Activated gamma-delta T cell (primary cell): ENCODE results near the gene MAB21L4.

ENCODE experiments used
- DNase-seq: peaks from one replicate; lab custom pipeline; 2025; lab: John Stamatoyannopoulos, UW

MAB21L4 gene

GRCh38 chr2:240894006-240894405, 1.9 kb downstream of the MAB21L4 start:
- no peak for DNase-seq

DNA sequence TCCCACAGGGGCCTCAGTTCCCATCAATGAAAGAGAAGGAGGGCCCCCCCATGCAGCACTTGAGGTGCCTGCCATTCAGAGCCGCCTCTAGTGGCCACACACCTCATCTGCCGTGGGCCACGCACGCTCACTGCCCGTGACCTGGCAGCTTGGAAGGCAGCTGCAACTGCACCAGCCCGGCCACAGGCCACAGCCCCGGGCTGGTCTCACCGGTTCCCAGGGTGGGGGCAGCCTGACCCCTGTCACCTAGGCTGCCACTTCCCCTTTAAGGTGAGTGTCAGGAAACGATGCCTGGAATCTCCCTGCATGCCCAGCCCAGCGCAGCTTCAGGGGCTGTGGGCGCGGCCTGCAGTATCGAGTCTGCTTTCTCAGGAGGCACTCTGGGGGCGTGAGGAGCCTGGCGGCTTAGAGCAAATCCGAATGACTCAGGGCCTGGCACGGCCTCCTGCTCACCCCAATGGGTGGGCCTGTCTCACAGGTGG, 2.6 kb downstream of the MAB21L4 start:
- no peak for DNase-seq

- no peak for DNase-seq
These were observed 3.0 kb downstream of the MAB21L4 start for GRCh38 chr2:240892925-240893324.

DNA sequence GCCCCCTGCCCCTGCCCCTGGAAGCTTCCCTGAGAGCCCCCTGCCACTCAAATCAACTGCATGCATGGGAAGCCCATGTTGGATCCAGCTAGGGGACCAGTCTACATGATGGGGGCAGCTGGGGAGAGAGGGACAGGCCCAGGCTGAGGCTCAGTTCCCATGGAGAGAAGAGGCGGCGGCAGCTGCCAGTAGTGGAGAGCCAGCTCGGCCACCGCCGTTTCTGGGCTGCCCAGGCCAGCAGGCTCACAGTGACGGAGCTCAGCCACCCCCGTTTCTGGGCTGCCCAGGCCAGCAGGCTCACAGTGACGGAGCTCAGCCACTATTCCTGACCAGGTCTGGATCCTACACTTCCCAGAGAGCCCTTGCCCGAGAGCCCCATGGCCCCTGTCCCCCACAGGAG, 3.6 kb downstream of the MAB21L4 start:
- DNase-seq, result no peak

DNA sequence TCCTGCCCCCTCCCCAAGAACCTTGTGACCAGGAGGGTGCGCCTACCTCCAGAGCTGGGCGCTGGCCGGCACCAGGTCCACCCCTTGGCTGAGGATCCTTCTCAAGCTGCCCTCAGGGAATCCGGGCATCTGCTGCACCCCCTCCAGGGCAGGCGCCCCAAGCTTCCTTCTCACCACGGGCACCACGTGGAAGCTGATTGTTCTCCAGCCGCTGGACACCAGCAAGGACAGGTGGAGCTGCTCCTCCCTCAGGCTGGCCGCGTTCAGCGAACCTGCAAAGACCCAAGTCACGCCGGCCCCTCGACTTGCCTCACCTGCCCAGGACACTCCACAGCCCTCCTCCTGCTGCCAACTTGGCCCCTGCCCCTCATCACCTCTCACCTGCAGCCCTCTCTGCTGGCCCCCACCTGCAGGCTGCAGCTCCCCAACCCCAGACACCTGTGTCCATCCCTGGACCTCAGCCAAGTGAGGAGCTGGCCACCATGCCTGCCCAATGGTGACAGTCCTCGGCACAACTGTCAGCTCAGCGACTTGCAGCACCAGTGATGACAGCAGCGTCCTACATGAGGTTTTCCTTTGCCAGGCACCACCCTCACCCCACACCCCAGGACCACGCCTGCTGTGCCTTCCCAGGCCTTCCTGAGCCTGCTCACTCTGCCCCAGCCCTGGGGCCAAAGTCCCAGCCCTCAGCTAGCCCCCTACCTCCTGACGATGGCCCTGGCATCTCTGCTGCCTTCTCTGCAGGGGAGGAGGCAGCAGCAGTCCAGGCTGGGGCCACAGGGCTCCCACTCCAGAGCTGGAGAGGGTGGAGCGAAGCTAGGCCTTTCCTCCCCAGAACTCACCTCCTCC, 4.2 kb downstream of the MAB21L4 start:
- no peak for DNase-seq

GRCh38 chr2:240890691-240891090, 5.3 kb downstream of the MAB21L4 start:
- DNase-seq, result no peak

DNA sequence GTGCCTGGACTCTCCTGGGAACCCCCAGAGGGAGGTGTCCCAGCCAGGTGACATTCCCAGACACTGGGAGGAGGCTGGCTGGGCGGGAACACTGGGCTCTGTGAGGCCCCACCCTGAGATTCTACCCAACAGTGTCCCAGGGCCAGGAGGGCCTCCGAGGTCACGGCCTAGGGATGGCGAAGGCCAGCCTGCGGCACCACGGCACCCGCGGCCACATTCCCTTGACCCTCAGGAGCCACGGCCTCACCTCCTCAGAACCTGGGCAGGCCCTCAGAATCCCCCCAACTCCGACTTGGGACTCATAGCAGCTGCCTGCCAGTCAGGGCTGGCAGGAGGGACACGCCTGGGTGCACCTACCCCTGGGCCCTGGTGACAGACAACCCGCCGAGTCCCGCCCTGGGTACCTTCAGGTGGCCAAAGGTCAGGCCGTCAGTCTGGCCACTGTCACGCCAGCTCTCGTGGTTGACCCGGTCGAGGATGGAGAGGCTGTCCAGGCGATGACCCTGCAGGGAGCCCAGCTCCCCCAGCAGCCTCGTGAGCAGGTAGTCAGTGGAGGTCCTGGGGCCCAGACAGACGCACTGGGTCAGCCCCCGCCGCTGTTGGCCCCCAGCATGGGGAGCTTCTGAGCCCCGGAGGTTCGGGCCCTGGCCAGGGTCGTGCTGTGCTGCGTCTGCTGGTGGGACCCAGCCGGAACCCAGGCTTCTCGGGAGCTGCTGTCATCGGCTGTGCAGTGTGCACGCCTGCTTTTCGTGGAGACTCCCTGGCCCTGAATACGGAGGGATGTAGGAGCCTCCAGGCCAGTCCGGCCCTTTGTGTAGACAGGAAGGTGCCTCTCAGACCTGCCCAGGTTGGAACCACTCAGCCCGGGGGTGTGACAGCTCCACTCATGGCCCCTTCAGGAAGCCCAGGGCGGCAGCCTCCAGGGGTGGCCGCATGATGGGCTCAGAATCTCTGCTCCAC, 6.1 kb downstream of the MAB21L4 start:
- no peak for DNase-seq

DNA sequence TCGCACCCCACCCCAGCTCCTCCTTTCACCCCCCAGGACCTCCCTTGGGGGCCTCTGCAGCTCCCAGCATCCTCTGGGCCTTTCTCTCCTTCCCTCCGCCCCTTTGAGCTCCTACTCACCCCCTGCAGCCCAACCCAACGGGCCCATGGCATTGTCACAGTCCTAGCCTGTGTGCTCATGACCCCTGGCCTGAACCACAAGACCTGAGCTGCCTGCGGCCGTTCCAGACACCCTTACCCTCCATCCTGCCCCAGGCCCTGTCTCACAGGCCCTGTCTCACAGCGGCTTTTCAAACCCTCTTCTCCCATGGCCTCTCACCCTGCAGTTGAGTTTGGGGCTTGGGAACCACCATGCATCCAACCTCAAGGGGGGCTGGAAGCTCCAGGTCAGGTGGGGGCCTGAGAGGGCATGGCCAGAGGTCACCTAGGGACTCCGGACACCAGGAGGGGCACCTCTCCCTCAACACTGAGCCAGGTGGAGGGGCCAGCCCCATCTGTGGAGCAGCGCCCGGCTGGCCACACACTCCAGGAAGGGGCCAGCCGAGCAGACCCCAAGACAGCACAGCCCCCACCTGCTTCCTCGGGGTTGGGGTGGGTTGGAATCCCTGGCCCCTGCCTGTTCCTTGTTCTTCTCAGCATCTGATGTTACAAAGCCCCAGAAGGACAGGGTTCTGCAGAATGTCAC, 6.9 kb downstream of the MAB21L4 start:
- DNase-seq, result no peak

GRCh38 chr2:240888130-240888889, 7.6 kb downstream of the MAB21L4 start:
- no peak for DNase-seq

GRCh38 chr2:240887631-240888030, 8.3 kb downstream of the MAB21L4 start:
- no peak for DNase-seq

- DNase-seq, result no peak
These were observed 9.0 kb downstream of the MAB21L4 start for GRCh38 chr2:240886678-240887609.

- no peak for DNase-seq
These were observed 9.9 kb downstream of the MAB21L4 start for GRCh38 chr2:240886023-240886565.

DNA sequence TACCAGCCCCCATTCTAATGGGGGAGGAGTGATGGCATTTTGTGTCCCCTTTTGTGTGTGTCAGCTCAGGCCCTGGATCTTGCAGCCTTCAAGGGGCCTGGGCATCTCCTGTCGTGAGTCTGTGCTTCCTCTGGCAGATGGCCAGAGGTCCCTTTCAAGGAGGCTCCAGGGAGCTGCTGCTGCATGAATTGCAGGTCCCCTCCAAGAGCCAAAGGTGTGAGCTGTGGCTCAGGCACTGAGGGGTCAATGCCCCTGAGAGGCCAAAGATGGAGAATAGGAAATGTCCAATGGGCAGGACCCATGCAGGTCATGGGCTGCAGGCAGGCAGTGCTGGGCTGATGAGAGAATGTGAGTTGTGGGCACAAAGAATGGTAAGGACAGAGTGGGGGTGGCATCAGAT, 10.4 kb downstream of the MAB21L4 start:
- no peak for DNase-seq

- DNase-seq, result no peak
These were observed 11.2 kb downstream of the MAB21L4 start for GRCh38 chr2:240884745-240885144.

DNA sequence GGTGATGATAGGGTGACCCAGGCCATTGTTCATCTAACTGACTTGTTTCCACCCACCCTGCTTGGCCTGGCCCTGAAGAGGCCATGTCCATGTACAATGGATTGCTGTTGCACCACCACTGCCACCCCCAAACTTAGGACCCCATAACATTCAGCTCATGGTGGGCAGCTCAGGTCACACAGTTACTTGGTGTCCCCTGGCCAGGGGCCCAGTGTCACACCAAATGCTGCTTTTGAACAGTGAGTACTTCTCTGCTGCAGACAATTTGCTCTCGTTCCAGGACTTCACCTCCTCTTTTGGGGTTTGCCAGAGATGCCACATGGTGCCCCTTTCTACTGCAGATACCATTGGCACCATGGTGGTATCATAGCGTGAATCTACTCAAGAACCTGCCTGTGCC, 11.7 kb downstream of the MAB21L4 start:
- no peak for DNase-seq

GRCh38 chr2:240881913-240882312, 14.0 kb downstream of the MAB21L4 start:
- DNase-seq, result no peak

DNA sequence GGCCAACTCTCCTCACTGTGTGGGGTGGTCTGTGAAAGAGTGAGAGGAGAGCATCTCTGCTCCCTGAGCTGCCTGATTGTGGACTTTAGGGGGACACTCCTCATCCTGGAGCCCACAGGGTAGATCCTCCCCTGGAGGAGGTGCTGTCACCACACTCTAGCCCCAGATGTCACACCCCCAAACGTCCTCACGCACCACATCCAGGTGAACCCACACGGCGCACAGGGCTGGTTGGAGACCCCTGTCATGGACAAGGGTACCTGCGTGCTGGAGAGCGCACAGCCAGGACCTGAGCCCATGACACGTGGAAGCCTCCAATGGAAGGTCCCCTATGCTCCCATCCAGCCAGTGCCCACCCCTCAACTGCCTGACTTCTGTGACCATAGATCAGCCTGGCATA, 16.9 kb downstream of the MAB21L4 start:
- DNase-seq, result no peak

GRCh38 chr2:240878341-240878936, 17.5 kb downstream of the MAB21L4 start:
- no peak for DNase-seq
